ENCODE measurements around the gene ASTN1.

DNA sequence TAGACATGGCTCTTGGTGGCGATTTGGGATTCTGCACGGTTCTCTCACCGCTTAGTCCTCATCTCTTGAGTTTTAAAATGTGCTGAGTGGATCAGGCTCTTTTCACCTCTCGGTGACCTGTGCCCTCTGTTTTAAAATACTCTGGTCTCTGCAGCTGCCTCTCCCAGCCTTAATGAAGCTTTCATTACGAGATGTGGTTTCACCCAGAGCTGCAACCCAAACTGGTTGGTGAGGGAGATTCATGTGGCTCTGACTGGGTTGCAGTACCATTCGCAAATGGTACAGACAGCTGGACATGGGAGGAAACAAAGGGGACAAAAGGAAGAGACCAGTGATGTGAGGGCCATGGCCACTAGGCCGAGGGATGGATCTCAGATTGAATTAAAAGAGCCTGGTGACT, 258.9 kb downstream of the ASTN1 start:
- TF ChIP-seq, protein P1, sequence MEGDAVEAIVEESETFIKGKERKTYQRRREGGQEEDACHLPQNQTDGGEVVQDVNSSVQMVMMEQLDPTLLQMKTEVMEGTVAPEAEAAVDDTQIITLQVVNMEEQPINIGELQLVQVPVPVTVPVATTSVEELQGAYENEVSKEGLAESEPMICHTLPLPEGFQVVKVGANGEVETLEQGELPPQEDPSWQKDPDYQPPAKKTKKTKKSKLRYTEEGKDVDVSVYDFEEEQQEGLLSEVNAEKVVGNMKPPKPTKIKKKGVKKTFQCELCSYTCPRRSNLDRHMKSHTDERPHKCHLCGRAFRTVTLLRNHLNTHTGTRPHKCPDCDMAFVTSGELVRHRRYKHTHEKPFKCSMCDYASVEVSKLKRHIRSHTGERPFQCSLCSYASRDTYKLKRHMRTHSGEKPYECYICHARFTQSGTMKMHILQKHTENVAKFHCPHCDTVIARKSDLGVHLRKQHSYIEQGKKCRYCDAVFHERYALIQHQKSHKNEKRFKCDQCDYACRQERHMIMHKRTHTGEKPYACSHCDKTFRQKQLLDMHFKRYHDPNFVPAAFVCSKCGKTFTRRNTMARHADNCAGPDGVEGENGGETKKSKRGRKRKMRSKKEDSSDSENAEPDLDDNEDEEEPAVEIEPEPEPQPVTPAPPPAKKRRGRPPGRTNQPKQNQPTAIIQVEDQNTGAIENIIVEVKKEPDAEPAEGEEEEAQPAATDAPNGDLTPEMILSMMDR (IDR thresholded peaks at IDR 0.05), result no peak
- TF ChIP-seq RCOR1 (IDR thresholded peaks at IDR 0.05; ENCODE audit: low read length) (no peak), FOXM1 (IDR thresholded peaks at IDR 0.05; ENCODE audit: low read depth) (no peak), TAF1 (IDR thresholded peaks at IDR 0.05; ENCODE audit: borderline replicate concordance, low read depth, low read length) (no peak), RAD21 (IDR thresholded peaks at IDR 0.05; ENCODE audit: low read length) (no peak), RXRA (IDR thresholded peaks at IDR 0.05; ENCODE audit: borderline replicate concordance, low read depth) (no peak), EZH2phosphoT487 (IDR thresholded peaks at IDR 0.05; ENCODE audit: borderline replicate concordance, low read depth) (no peak), NFIC (IDR thresholded peaks at IDR 0.05; ENCODE audit: borderline replicate concordance) (no peak), IRF3 (IDR thresholded peaks at IDR 0.05; ENCODE audit: low read depth, low read length) (no peak), GATA2 (CRISPR knock-in tag; IDR thresholded peaks at IDR 0.05) (no peak)
